ENCODE results near the gene FLRT2. TPM values are rescaled to one million over a fixed set of nuclear protein-coding genes. Genes with fewer than 3 reads are reported as not detected.

FLRT2 gene
- total and polyA plus RNA-seq, 9 of the 15 experiments (the other 6 are each of a cell fraction or from before 2014, with no cell fraction given) = 0.02 TPM; not detected in 8

GRCh38 chr14:85675957-85676356 is 146.0 kb downstream of the FLRT2 start (continued):
- no peak for TF ChIP-seq ATF6 (CRISPR knock-in tag; IDR thresholded peaks at IDR 0.05)
- no peak for TF ChIP-seq MEIS2 (IDR thresholded peaks at IDR 0.05; ENCODE audit: partially characterized antibody)
- TF ChIP-seq HDAC8 (tag; IDR thresholded peaks at IDR 0.05) = no peak
- no peak for TF ChIP-seq EP300 (IDR thresholded peaks at IDR 0.05; ENCODE audit: low read length)
- no peak for TF ChIP-seq SRSF3 (IDR thresholded peaks at IDR 0.05; ENCODE audit: insufficient read depth, low read length)
- no peak for TF ChIP-seq ZKSCAN8 (CRISPR knock-in tag; IDR thresholded peaks at IDR 0.05)
- TF ChIP-seq ATF1 (CRISPR knock-in tag; IDR thresholded peaks at IDR 0.05) = no peak
- no peak for TF ChIP-seq ATF1 (tag; IDR thresholded peaks at IDR 0.05)
- TF ChIP-seq GTF2A2 (tag; IDR thresholded peaks at IDR 0.05) = no peak
- TF ChIP-seq, protein P1, sequence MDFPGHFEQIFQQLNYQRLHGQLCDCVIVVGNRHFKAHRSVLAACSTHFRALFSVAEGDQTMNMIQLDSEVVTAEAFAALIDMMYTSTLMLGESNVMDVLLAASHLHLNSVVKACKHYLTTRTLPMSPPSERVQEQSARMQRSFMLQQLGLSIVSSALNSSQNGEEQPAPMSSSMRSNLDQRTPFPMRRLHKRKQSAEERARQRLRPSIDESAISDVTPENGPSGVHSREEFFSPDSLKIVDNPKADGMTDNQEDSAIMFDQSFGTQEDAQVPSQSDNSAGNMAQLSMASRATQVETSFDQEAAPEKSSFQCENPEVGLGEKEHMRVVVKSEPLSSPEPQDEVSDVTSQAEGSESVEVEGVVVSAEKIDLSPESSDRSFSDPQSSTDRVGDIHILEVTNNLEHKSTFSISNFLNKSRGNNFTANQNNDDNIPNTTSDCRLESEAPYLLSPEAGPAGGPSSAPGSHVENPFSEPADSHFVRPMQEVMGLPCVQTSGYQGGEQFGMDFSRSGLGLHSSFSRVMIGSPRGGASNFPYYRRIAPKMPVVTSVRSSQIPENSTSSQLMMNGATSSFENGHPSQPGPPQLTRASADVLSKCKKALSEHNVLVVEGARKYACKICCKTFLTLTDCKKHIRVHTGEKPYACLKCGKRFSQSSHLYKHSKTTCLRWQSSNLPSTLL (IDR thresholded peaks at IDR 0.05) = no peak

All from K562 (cell line).